SK-N-SH (cell line): ENCODE results near the gene COL20A1. TPM values are rescaled to one million over a fixed set of nuclear protein-coding genes. Genes with fewer than 3 reads are reported as not detected.

Experiments
- CTCF ChIA-PET: fragments of 300-600, 350-600 bp; formaldehyde crosslinking; extraction: SDS; loops from one replicate; lab custom pipeline; 2021; lab: Yijun Ruan, JAX
- POLR2A ChIA-PET: fragments of 350-600 bp; sonication (Branson Sonifier 250); formaldehyde crosslinking; extraction: SDS; loops from one replicate; lab custom pipeline; 2020; ENCODE audit warnings: antibody characterized with exemption, inconsistent platforms; lab: Yijun Ruan, JAX
- DNase-seq: peaks from one replicate; pipeline ENCODE4 v3.0.0; 2012
- H2AFZ ChIP-seq: fragments of 200-600 bp; sonication (generic); 2 replicates; pipeline ENCODE4 v1.8.1; 2016; ENCODE audit warnings: antibody characterized with exemption, mild to moderate bottlenecking, low read depth
- H3F3A ChIP-seq: fragments of 200-600 bp; sonication (generic); replicated peaks from 2 replicates; pipeline ENCODE3; 2016; ENCODE audit warnings: antibody characterized with exemption, mild to moderate bottlenecking; ENCODE audit not compliant: insufficient read depth
- H3K27ac ChIP-seq, 2 experiments: fragments of 200-500 bp in 1 of 2; fragments of 200-600 bp in 1 of 2; sonication (Bioruptor generic) in 1 of 2; sonication (generic), shearing (Covaris generic) in 1 of 2; 2 replicates each; pipeline versions ENCODE4 v1.5.1 to v1.6.1; 2014 to 2016; ENCODE audit warnings: low read depth in 2 of 2, inconsistent platforms in 1 of 2, low read length in 1 of 2, mild to moderate bottlenecking in 1 of 2, mixed read lengths in 1 of 2
- H3K27me3 ChIP-seq: fragments of 200-600 bp; sonication (generic), shearing (Covaris generic); 2 replicates; pipeline ENCODE4 v1.6.1; 2016; ENCODE audit warnings: mixed run types; ENCODE audit not compliant: insufficient read depth
- H3K36me3 ChIP-seq, 2 experiments: fragments of 200-500 bp in 1 of 2; fragments of 200-600 bp in 1 of 2; sonication (Bioruptor generic) in 1 of 2; sonication (generic) in 1 of 2; replicated peaks in 1 of 2; 2 replicates each; pipeline versions ENCODE3 to v1.5.1; 2014 to 2016; ENCODE audit warnings: low read length in 1 of 2, mild to moderate bottlenecking in 1 of 2; ENCODE audit not compliant: insufficient read depth in 2 of 2, control insufficient read depth in 1 of 2
- H3K4me1 ChIP-seq, 2 experiments: fragments of 200-500 bp in 1 of 2; fragments of 200-600 bp in 1 of 2; sonication (Bioruptor generic) in 1 of 2; sonication (generic), shearing (Covaris generic) in 1 of 2; 2 replicates each; pipeline versions ENCODE4 v1.5.1 to v1.6.1; 2014 to 2016; ENCODE audit warnings: low read depth in 1 of 2, low read length in 1 of 2, mixed run types in 1 of 2; ENCODE audit not compliant: insufficient read depth in 2 of 2, control insufficient read depth in 1 of 2
- H3K4me2 ChIP-seq: fragments of 200-600 bp; sonication (generic), shearing (Covaris generic); 2 replicates; pipeline ENCODE4 v1.6.1; 2017; ENCODE audit warnings: mixed run types
- H3K4me3 ChIP-seq, 2 experiments: fragments of 200-500 bp in 1 of 2; fragments of 200-600 bp in 1 of 2; sonication (Bioruptor generic) in 1 of 2; sonication (generic), shearing (Covaris generic) in 1 of 2; 2 replicates each; pipeline versions ENCODE4 v1.5.1 to v1.8.1; 2014 to 2016; ENCODE audit warnings: low read depth in 2 of 2, inconsistent platforms in 1 of 2, low read length in 1 of 2, mild to moderate bottlenecking in 1 of 2, mixed read lengths in 1 of 2, moderate library complexity in 1 of 2
- H3K79me2 ChIP-seq: fragments of 200-600 bp; sonication (generic); 2 replicates; pipeline ENCODE4 v1.8.1; 2017; ENCODE audit warnings: mild to moderate bottlenecking; ENCODE audit not compliant: insufficient read depth
- H3K9ac ChIP-seq: fragments of 200-600 bp; sonication (generic); 2 replicates; pipeline ENCODE4 v1.6.1; 2017; ENCODE audit warnings: mixed run types
- H3K9me2 ChIP-seq: fragments of 200-600 bp; sonication (generic); 2 replicates; pipeline ENCODE4 v1.6.1; 2017; ENCODE audit warnings: mixed run types
- H3K9me3 ChIP-seq: fragments of 200-600 bp; sonication (generic); 2 replicates; pipeline ENCODE4 v1.6.1; 2017; ENCODE audit warnings: mixed run types, mild to moderate bottlenecking, moderate library complexity
- H4K20me1 ChIP-seq: fragments of 200-600 bp; sonication (generic); 2 replicates; pipeline ENCODE4 v1.6.1; 2017; ENCODE audit warnings: mild to moderate bottlenecking, mixed run types; ENCODE audit not compliant: insufficient read depth
- FOSL2 ChIP-seq: IDR thresholded peaks from 2 replicates; pipeline ENCODE4 v1.4.0; 2012; ENCODE audit warnings: low read depth, mild to moderate bottlenecking, moderate library complexity, borderline replicate concordance
- GABPA ChIP-seq: IDR thresholded peaks from 2 replicates; pipeline ENCODE4 v1.4.0; 2012; ENCODE audit warnings: low read depth, mild to moderate bottlenecking
- GATA2 ChIP-seq: sonication (generic); formaldehyde crosslinking; IDR thresholded peaks from 2 replicates; pipeline ENCODE4 v1.5.0; 2020; ENCODE audit warnings: mild to moderate bottlenecking, missing genetic modification reagents
- MEF2A ChIP-seq: IDR thresholded peaks from 2 replicates; pipeline ENCODE4 v1.4.0; 2012; ENCODE audit warnings: low read depth, borderline replicate concordance
- PBX3 ChIP-seq: IDR thresholded peaks from 2 replicates; pipeline ENCODE4; 2012
- POLR2AphosphoS5 ChIP-seq: IDR thresholded peaks from 2 replicates; pipeline ENCODE4 v1.6.1; 2012; ENCODE audit warnings: low read depth, low read length
- RAD21 ChIP-seq: IDR thresholded peaks from 2 replicates; pipeline ENCODE4 v1.6.1; 2012; ENCODE audit warnings: mild to moderate bottlenecking, low read length
- RFX5 ChIP-seq: IDR thresholded peaks from 2 replicates; pipeline ENCODE4 v1.6.1; 2012; ENCODE audit warnings: mild to moderate bottlenecking, improper control_type of control experiment, low read length
- TAF1 ChIP-seq: IDR thresholded peaks from 2 replicates; pipeline ENCODE4 v1.6.1; 2012; ENCODE audit warnings: low read depth, mild to moderate bottlenecking, low read length, moderate library complexity, borderline replicate concordance
- TCF12 ChIP-seq: IDR thresholded peaks from 2 replicates; pipeline ENCODE4 v1.4.0; 2012
- YY1 ChIP-seq: IDR thresholded peaks from 2 replicates; pipeline ENCODE4 v1.4.0; 2012; ENCODE audit warnings: low read depth, mild to moderate bottlenecking
- WGBS: methylation state at CpG from one replicate; pipeline ENCODE4 v1.1.6; 2017; ENCODE audit warnings: low lambda C conversion rate; 5-methylcytosine and 5-hydroxymethylcytosine counted together
- polyA plus RNA-seq, 3 experiments: library from polyadenylated mRNA; depleted of rRNA; stranded (reverse); fragments of >200 nt; gene quantifications; 2 replicates each; pipeline ENCODE4 v1.2.3, GENCODE V29; 2012
- TF ChIP-seq, protein P1 (sequence below): fragments of 150-350 bp; IDR thresholded peaks from 2 replicates; pipeline ENCODE4 v1.6.1; 2017; ENCODE audit warnings: antibody characterized with exemption, low read length, low read depth, borderline replicate concordance
- TF ChIP-seq, protein P2 (sequence below): IDR thresholded peaks from 2 replicates; pipeline ENCODE4 v1.6.1; 2012; ENCODE audit warnings: mild to moderate bottlenecking, low read depth, low read length, moderate library complexity
- TF ChIP-seq, protein P3 (sequence below): fragments of 150-350 bp; IDR thresholded peaks from 2 replicates; pipeline ENCODE4 v1.6.1; 2016; ENCODE audit warnings: mild to moderate bottlenecking, low read depth, low read length

Gene COL20A1
- polyA plus RNA-seq, 1 of the 3 experiments (the other 2 are of a cell fraction): not detected

DNA sequence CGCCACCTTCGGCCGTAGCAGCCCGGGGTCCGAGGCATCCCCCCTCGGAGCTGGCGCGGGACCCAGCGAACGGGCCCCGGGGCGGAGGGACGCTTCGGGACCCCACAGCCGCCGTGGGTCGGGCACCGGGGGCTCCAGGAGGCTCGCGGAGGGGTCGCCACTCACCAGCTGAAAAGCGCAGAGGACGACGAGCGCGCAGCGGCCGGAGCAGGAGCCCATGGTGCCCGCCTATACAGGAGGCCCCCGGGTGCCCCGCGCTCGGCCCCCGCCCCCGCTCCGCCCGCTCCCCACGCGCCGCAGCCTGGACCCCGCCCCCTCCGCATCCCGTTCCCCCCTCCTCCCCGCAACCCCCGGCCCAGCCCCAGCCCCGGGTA lies 38.8 kb upstream of the COL20A1 start, which contains the start of gene NKAIN4 (continued):
- TF ChIP-seq, protein P1, sequence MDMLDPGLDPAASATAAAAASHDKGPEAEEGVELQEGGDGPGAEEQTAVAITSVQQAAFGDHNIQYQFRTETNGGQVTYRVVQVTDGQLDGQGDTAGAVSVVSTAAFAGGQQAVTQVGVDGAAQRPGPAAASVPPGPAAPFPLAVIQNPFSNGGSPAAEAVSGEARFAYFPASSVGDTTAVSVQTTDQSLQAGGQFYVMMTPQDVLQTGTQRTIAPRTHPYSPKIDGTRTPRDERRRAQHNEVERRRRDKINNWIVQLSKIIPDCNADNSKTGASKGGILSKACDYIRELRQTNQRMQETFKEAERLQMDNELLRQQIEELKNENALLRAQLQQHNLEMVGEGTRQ: no peak
- TF ChIP-seq RAD21 (no peak), PBX3 (no peak), TCF12 (no peak)

- DNase-seq: no peak
- no peak overlapping the region for H3K27ac ChIP-seq
- no peaks in the 10 kb centered on the region for H3K36me3 ChIP-seq
- ChIA-PET CTCF (interaction anchor here (0.6 to 5.8 kb wide), 8 partner anchors 9 to 198 kb away, joined by 3 to 74 read pairs (median 4); partner anchors contain the start of gene BIRC7), POLR2A (no interaction called here)
- H3K79me2 ChIP-seq: no peaks in the 10 kb centered on the region
- no peaks in the 10 kb centered on the region for H3K9me2 ChIP-seq
- H3K4me1 ChIP-seq: peaks cover 0 to 5% of the 10 kb centered on the region in 2 experiments; a peak in 1 of 4 replicates
- no peak overlapping the region for H3K4me3 ChIP-seq
- WGBS: 37% methylated on average over 7 of the region's 56 CpGs
- no peak overlapping the region for H2AFZ ChIP-seq
- no peaks in the 10 kb centered on the region for H3F3A ChIP-seq
- H3K9me3 ChIP-seq: no peaks in the 10 kb centered on the region
- no peak overlapping the region for H3K9ac ChIP-seq
- TF ChIP-seq POLR2AphosphoS5 (no peak), GABPA (no peak), RFX5 (no peak)
- no peak overlapping the region for H3K4me2 ChIP-seq
- H4K20me1 ChIP-seq: no peaks in the 10 kb centered on the region
- H3K27me3 ChIP-seq: peaks cover 34% of the 10 kb centered on the region
These were observed 38.2 kb upstream of the COL20A1 start for GRCh38 chr20:63254606-63255384.

DNA sequence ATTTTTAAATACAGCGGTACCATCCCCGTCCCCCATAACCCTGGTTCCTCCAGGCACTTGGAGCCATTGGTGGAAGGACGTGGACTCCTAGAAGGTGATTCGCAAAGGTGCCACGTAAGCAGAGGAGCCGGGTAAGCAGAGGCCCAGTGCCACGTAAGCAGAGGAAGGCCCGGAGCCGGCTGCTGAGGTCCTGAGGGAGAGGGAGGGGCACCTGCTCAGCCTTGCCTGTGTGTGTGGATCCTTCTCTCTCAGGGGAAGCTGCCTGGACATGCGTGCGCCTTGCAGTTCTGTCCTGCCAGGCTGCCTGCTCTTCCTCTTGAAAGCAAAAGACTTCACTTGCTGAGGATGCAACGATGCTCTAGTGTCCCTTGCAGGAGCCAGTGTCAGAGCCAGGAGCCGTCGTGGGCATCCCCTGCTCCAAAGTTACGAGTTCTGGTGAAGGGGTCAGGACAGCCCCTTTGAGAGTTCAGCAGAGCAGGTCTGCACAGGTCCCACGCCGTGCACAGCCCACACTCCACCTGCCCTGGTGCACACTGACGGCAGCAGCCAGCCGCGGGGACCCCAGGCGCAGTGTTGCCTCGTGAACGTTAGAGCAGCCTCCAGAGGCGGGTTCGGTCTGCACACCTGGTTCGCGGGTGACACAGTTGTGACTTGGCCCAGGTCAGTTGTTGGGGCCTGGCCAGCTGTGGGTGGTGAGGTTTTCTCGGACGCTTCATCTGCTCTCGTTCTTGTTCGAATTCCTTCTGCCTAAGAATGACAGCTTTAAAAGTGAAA lies 36.9 kb upstream of the COL20A1 start:
- H2AFZ ChIP-seq: no peak overlapping the region
- no peak overlapping the region for H3K4me2 ChIP-seq
- H3K36me3 ChIP-seq: no peaks in the 10 kb centered on the region
- no peak overlapping the region for H3K9ac ChIP-seq
- CTCF ChIA-PET: interaction anchor here (0.9 to 5.8 kb wide), 4 partner anchors 9 to 126 kb away, joined by 3 to 74 read pairs (median 4); no protein-coding TSS in a partner anchor
- H3K9me3 ChIP-seq: no peaks in the 10 kb centered on the region
- H3K27ac ChIP-seq: no peak overlapping the region
- H3K9me2 ChIP-seq: no peaks in the 10 kb centered on the region
- no peaks in the 10 kb centered on the region for H4K20me1 ChIP-seq
- no peak for DNase-seq
- peaks cover 0 to 5% of the 10 kb centered on the region in 2 experiments; a peak in 1 of 4 replicates for H3K4me1 ChIP-seq
- POLR2A ChIA-PET: no interaction called here
- H3F3A ChIP-seq: no peaks in the 10 kb centered on the region
- H3K27me3 ChIP-seq: peaks cover 36% of the 10 kb centered on the region
- H3K79me2 ChIP-seq: no peaks in the 10 kb centered on the region
- WGBS: 75% methylated on average over 22 of the region's 31 CpGs
- no peak overlapping the region for H3K4me3 ChIP-seq
- TF ChIP-seq GABPA (no peak), FOSL2 (no peak), TAF1 (no peak), YY1 (no peak), GATA2 (CRISPR knock-in tag) (no peak), MEF2A (no peak)
- TF ChIP-seq, protein P2, sequence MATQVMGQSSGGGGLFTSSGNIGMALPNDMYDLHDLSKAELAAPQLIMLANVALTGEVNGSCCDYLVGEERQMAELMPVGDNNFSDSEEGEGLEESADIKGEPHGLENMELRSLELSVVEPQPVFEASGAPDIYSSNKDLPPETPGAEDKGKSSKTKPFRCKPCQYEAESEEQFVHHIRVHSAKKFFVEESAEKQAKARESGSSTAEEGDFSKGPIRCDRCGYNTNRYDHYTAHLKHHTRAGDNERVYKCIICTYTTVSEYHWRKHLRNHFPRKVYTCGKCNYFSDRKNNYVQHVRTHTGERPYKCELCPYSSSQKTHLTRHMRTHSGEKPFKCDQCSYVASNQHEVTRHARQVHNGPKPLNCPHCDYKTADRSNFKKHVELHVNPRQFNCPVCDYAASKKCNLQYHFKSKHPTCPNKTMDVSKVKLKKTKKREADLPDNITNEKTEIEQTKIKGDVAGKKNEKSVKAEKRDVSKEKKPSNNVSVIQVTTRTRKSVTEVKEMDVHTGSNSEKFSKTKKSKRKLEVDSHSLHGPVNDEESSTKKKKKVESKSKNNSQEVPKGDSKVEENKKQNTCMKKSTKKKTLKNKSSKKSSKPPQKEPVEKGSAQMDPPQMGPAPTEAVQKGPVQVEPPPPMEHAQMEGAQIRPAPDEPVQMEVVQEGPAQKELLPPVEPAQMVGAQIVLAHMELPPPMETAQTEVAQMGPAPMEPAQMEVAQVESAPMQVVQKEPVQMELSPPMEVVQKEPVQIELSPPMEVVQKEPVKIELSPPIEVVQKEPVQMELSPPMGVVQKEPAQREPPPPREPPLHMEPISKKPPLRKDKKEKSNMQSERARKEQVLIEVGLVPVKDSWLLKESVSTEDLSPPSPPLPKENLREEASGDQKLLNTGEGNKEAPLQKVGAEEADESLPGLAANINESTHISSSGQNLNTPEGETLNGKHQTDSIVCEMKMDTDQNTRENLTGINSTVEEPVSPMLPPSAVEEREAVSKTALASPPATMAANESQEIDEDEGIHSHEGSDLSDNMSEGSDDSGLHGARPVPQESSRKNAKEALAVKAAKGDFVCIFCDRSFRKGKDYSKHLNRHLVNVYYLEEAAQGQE: no peak
- TF ChIP-seq, protein P3, sequence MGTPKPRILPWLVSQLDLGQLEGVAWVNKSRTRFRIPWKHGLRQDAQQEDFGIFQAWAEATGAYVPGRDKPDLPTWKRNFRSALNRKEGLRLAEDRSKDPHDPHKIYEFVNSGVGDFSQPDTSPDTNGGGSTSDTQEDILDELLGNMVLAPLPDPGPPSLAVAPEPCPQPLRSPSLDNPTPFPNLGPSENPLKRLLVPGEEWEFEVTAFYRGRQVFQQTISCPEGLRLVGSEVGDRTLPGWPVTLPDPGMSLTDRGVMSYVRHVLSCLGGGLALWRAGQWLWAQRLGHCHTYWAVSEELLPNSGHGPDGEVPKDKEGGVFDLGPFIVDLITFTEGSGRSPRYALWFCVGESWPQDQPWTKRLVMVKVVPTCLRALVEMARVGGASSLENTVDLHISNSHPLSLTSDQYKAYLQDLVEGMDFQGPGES: no peak
